ENCODE measurements around the gene MBOAT1.

The MBOAT1 gene

GRCh38 chr6:20095436-20095835 lies 116.8 kb downstream of the MBOAT1 start:
- no peak for DNase-seq

- peak; percentile 44 for DNase-seq
Observed at GRCh38 chr6:20092071-20092566, 120.2 kb downstream of the MBOAT1 start.

GRCh38 chr6:20086992-20087391 lies 125.3 kb downstream of the MBOAT1 start:
- no peak for DNase-seq

GRCh38 chr6:20085817-20086216 lies 126.5 kb downstream of the MBOAT1 start:
- no peak for DNase-seq

- no peak for DNase-seq
Observed at GRCh38 chr6:20084411-20084810, 127.9 kb downstream of the MBOAT1 start.

- DNase-seq: no peak
Observed at GRCh38 chr6:20071998-20072397, 140.3 kb downstream of the MBOAT1 start.

- no peak for DNase-seq
Observed at GRCh38 chr6:20070047-20070446, 142.2 kb downstream of the MBOAT1 start.

GRCh38 chr6:20069021-20069522 lies 143.2 kb downstream of the MBOAT1 start:
- DNase-seq: no peak

- DNase-seq: no peak
Observed at GRCh38 chr6:20068421-20068988, 143.8 kb downstream of the MBOAT1 start.

- DNase-seq: no peak
Observed at GRCh38 chr6:20061952-20062351, 150.3 kb downstream of the MBOAT1 start.

- no peak for DNase-seq
Observed at GRCh38 chr6:20060252-20060651, 152.0 kb downstream of the MBOAT1 start.

GRCh38 chr6:20058912-20059311 lies 153.4 kb downstream of the MBOAT1 start:
- DNase-seq: no peak

GRCh38 chr6:20058121-20058905 lies 154.0 kb downstream of the MBOAT1 start:
- no peak for DNase-seq

- DNase-seq: peak; percentile 37
Observed at GRCh38 chr6:20056350-20056992, 155.8 kb downstream of the MBOAT1 start.

GRCh38 chr6:20055916-20056315 lies 156.4 kb downstream of the MBOAT1 start:
- no peak for DNase-seq

Data from fibroblast of skin of right biceps (primary cell).